Measurements from ENCODE around the gene RDH11. TPM values are rescaled to one million over a fixed set of nuclear protein-coding genes. Genes with fewer than 3 reads are reported as not detected.

RDH11 gene
- total RNA-seq, result 10 to 100 TPM; 34.8 to 38.7 TPM
- 10 to 100 TPM; 24.2 to 36.9 TPM for polyA plus RNA-seq
- long read RNA-seq, donor 1, transcript RDH11-201 (7 exons, 2,588 nt), result major isoform, 225 of 275 reads
- long read RNA-seq, donor 1, partial matches to known transcripts, result 12 of 275 reads
- long read RNA-seq, donor 1, other reads (novel, unspliced or antisense), result 30 of 275 reads
- long read RNA-seq, donor 2, transcript RDH11-201 (7 exons, 2,588 nt), result major isoform, 25 of 34 reads
- long read RNA-seq, donor 2, partial matches to known transcripts, result 3 of 34 reads
- long read RNA-seq, donor 2, other reads (novel, unspliced or antisense), result 6 of 34 reads

GRCh38 chr14:67695394-67695949, at the start of gene RDH11:
Gene RDH11 (minus strand): TSS chr14:67695764. CDS start chr14:67695703, 61 bp downstream.
- ATAC-seq (ENCODE audit: low FRiP score) (peak; percentile 97), DNase-seq (peak; percentile 91 to 92)
- H3K36me3 ChIP-seq (ENCODE audit: control insufficient read depth in 1 of 2, insufficient read depth in 2 of 2, low read length in 1 of 2), result no peaks in the 10 kb centered on the region
- no peaks in the 10 kb centered on the region for H3K27me3 ChIP-seq (ENCODE audit: control insufficient read depth in 1 of 2, insufficient read depth in 2 of 2, low read length in 1 of 2)
- WGBS, 2 donors, result 0 to 1% methylated on average over 25 of the region's 25 CpGs
- no peaks in the 10 kb centered on the region for H3K4me1 ChIP-seq (ENCODE audit: control insufficient read depth in 1 of 2, insufficient read depth in 2 of 2, low read length in 2 of 2)
- H3K9me3 ChIP-seq (ENCODE audit: control insufficient read depth, low read length), result no peaks in the 10 kb centered on the region
- H3K27ac ChIP-seq (ENCODE audit: low read depth in 1 of 2, low read length in 2 of 2), result peak within 1 kb of the TSS in 1 of 2 donors; percentile 64
- H3K4me3 ChIP-seq (ENCODE audit: low read length in 2 of 2), result peak within 1 kb of the TSS; percentile 84 to 90
- intact Hi-C loops (cut with DNase I), result loop anchor here in 1 of 2 donors (5.0 kb wide), 1 partner anchor 93 kb away; the partner anchor contains the start of gene PIGH

GRCh38 chr14:67744046-67744445, 48.5 kb upstream of the RDH11 start:
- no peak overlapping the region for H3K27ac ChIP-seq (ENCODE audit: low read depth in 1 of 2, low read length in 2 of 2)
- no peaks in the 10 kb centered on the region for H3K27me3 ChIP-seq (ENCODE audit: control insufficient read depth in 1 of 2, insufficient read depth in 2 of 2, low read length in 1 of 2)
- no peaks in the 10 kb centered on the region for H3K4me1 ChIP-seq (ENCODE audit: control insufficient read depth in 1 of 2, insufficient read depth in 2 of 2, low read length in 2 of 2)
- peaks cover 3 to 6% of the 10 kb centered on the region in 2 donors for H3K36me3 ChIP-seq (ENCODE audit: control insufficient read depth in 1 of 2, insufficient read depth in 2 of 2, low read length in 1 of 2)
- no peak overlapping the region for H3K4me3 ChIP-seq (ENCODE audit: low read length in 2 of 2)
- ATAC-seq (ENCODE audit: low FRiP score) (no peak), DNase-seq (no peak)
- no peaks in the 10 kb centered on the region for H3K9me3 ChIP-seq (ENCODE audit: control insufficient read depth, low read length)
- 71 to 78% methylated on average over 2 of the region's 2 CpGs for WGBS, 2 donors
- intact Hi-C loops (cut with DNase I), result no loop called here

DNA sequence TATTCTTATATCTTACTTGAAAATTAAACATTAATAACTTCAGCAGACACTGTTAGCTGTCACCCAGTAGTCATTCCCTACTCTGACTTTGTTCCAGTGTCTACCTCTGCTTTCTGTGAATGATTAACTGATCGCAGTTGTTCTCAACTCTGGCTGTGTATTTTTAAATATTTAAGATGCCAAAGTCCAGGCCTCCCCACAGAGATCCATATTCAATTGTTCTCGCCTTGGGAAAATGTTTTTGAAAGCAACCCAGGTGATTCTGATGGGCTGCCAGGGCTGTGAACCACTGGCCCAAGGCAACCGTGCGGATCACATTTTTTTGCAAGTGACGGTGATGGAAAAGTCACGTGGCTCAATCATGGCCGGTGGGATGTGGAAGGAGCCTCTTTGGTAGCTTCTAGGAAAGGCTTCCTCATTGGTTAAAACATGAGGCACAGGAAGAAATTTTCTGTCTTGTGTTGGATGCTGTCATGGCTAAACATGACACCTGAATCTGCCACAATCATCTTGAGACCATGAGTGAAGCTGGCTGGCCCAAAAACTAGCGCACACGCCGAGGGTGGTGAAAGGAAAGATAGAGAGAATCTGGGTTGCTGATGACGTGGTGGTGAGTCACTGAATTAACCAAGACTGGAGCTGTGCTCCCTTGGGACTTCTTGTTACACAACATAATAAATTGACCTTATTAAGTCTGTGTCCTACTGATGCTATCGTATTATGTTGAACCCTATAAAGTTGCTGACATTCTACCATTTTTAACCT, 43.4 kb upstream of the RDH11 start:
- no peaks in the 10 kb centered on the region for H3K27me3 ChIP-seq (ENCODE audit: control insufficient read depth in 1 of 2, insufficient read depth in 2 of 2, low read length in 1 of 2)
- no peaks in the 10 kb centered on the region for H3K9me3 ChIP-seq (ENCODE audit: control insufficient read depth, low read length)
- 56 to 57% methylated on average over 12 of the region's 12 CpGs for WGBS, 2 donors
- intact Hi-C loops (cut with DNase I), result no loop called here
- no peaks in the 10 kb centered on the region for H3K36me3 ChIP-seq (ENCODE audit: control insufficient read depth in 1 of 2, insufficient read depth in 2 of 2, low read length in 1 of 2)
- no peak overlapping the region for H3K4me3 ChIP-seq (ENCODE audit: low read length in 2 of 2)
- ATAC-seq (ENCODE audit: low FRiP score) (peak; percentile 85), DNase-seq (peak in 1 of 2 donors; percentile 70)
- no peak overlapping the region for H3K27ac ChIP-seq (ENCODE audit: low read depth in 1 of 2, low read length in 2 of 2)
- no peaks in the 10 kb centered on the region for H3K4me1 ChIP-seq (ENCODE audit: control insufficient read depth in 1 of 2, insufficient read depth in 2 of 2, low read length in 2 of 2)

DNA sequence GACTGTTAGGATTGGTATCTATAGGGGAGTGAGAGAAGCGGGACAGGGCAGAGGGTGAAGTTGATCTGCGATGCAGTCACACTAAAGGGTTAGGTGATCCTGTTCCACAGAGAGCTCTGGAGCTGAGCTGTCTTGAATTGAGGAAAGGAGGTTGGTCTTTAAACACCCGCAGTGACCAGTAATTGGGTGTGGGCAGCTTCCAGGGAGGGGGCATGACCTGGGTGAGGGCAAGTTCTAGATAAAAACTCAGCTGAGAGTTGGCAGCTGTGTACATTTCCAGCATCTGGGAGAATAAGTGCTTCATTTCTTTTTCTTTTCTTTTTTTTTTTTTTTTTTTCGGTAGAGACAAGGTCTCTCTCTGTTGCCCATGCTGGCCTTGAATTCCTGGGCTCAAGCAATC, 41.2 kb upstream of the RDH11 start:
- DNase-seq (no peak), ATAC-seq (ENCODE audit: low FRiP score) (no peak)
- intact Hi-C loops (cut with DNase I), result no loop called here
- H3K27me3 ChIP-seq (ENCODE audit: control insufficient read depth in 1 of 2, insufficient read depth in 2 of 2, low read length in 1 of 2), result no peaks in the 10 kb centered on the region
- no peaks in the 10 kb centered on the region for H3K36me3 ChIP-seq (ENCODE audit: control insufficient read depth in 1 of 2, insufficient read depth in 2 of 2, low read length in 1 of 2)
- H3K9me3 ChIP-seq (ENCODE audit: control insufficient read depth, low read length), result no peaks in the 10 kb centered on the region
- no peaks in the 10 kb centered on the region for H3K4me1 ChIP-seq (ENCODE audit: control insufficient read depth in 1 of 2, insufficient read depth in 2 of 2, low read length in 2 of 2)
- H3K27ac ChIP-seq (ENCODE audit: low read depth in 1 of 2, low read length in 2 of 2), result no peak overlapping the region
- 83 to 86% methylated on average over 3 to 4 of the region's 4 CpGs for WGBS, 2 donors
- no peak overlapping the region for H3K4me3 ChIP-seq (ENCODE audit: low read length in 2 of 2)

DNA sequence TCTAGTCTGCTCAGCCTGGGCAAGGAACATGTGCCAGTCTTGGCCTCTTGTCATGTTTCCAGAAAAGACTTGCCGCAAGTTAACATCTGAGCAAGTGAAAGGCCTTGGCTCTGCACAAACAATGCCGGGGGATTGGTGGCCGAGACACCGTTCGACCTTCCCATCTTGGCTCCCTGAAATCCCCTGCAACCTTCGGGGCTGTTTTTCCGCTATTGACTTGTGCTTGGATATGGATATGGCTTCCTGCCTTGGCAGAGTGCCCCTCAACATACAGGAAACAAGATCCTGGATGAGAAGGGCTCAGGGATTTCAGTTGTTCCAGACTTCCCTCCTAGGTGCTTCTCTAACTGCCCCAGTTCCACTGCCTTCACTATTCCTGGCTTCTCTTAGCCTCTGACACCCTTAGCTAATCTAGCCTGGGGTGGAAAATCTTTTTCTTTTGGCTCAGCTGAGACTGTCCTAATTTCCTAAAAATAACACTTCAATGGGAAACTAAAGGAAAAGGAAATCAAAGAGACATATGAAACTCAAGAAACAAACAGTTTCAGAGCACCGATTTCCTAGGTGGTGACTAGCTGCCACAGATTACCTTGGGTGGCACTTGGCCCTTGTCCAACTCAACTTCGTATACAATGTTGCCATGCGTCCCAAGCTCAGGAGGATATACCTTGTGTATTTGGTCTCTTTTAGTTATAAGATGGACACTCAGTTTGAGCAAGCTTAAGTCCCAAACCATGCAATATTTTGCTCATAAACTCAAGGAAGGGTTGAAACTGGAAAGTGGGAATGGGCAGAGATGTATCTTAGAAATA, 40.0 kb upstream of the RDH11 start:
- H3K4me3 ChIP-seq (ENCODE audit: low read length in 2 of 2), result no peak overlapping the region
- no peaks in the 10 kb centered on the region for H3K36me3 ChIP-seq (ENCODE audit: control insufficient read depth in 1 of 2, insufficient read depth in 2 of 2, low read length in 1 of 2)
- intact Hi-C loops (cut with DNase I), result no loop called here
- no peaks in the 10 kb centered on the region for H3K4me1 ChIP-seq (ENCODE audit: control insufficient read depth in 1 of 2, insufficient read depth in 2 of 2, low read length in 2 of 2)
- no peaks in the 10 kb centered on the region for H3K9me3 ChIP-seq (ENCODE audit: control insufficient read depth, low read length)
- ATAC-seq (ENCODE audit: low FRiP score) (no peak), DNase-seq (no peak)
- no peaks in the 10 kb centered on the region for H3K27me3 ChIP-seq (ENCODE audit: control insufficient read depth in 1 of 2, insufficient read depth in 2 of 2, low read length in 1 of 2)
- WGBS, 2 donors, result 79 to 81% methylated on average over 10 of the region's 10 CpGs
- no peak overlapping the region for H3K27ac ChIP-seq (ENCODE audit: low read depth in 1 of 2, low read length in 2 of 2)

GRCh38 chr14:67734675-67735074, 39.1 kb upstream of the RDH11 start:
- H3K4me3 ChIP-seq (ENCODE audit: low read length in 2 of 2), result no peak overlapping the region
- H3K9me3 ChIP-seq (ENCODE audit: control insufficient read depth, low read length), result no peaks in the 10 kb centered on the region
- no peak overlapping the region for H3K27ac ChIP-seq (ENCODE audit: low read depth in 1 of 2, low read length in 2 of 2)
- no peaks in the 10 kb centered on the region for H3K27me3 ChIP-seq (ENCODE audit: control insufficient read depth in 1 of 2, insufficient read depth in 2 of 2, low read length in 1 of 2)
- 73 to 75% methylated on average over 3 of the region's 3 CpGs for WGBS, 2 donors
- intact Hi-C loops (cut with DNase I), result no loop called here
- no peak for ATAC-seq (ENCODE audit: low FRiP score)
- H3K36me3 ChIP-seq (ENCODE audit: control insufficient read depth in 1 of 2, insufficient read depth in 2 of 2, low read length in 1 of 2), result no peaks in the 10 kb centered on the region
- no peaks in the 10 kb centered on the region for H3K4me1 ChIP-seq (ENCODE audit: control insufficient read depth in 1 of 2, insufficient read depth in 2 of 2, low read length in 2 of 2)
- no peak for DNase-seq

DNA sequence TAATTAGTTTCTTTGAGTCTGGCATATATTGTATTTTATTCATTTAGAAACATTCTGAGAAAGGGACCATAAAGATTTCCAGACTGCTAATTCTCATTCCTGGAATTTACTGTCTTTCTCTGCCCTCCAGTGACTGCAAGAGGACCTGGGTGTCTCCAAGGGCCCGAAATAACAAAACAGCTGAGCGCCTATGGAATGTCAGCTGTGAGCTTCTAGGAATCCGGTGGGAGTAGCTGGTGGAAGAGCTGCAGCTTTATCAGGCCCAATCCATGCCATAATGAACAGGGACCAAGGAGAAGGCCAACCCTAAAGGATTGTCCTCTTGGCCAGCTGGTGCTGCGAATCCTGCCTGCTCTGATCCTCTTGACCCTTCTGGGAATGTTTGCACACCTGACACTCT, 38.1 kb upstream of the RDH11 start:
- no peak for ATAC-seq (ENCODE audit: low FRiP score)
- 62 to 69% methylated on average over 4 of the region's 4 CpGs for WGBS, 2 donors

GRCh38 chr14:67729072-67729885, 33.7 kb upstream of the RDH11 start:
- Histone ChIP-seq H3K9me3 (ENCODE audit: control insufficient read depth, low read length) (no peaks in the 10 kb centered on the region), H3K4me1 (ENCODE audit: control insufficient read depth in 1 of 2, insufficient read depth in 2 of 2, low read length in 2 of 2) (no peaks in the 10 kb centered on the region), H3K27me3 (ENCODE audit: control insufficient read depth in 1 of 2, insufficient read depth in 2 of 2, low read length in 1 of 2) (no peaks in the 10 kb centered on the region), H3K36me3 (ENCODE audit: control insufficient read depth in 1 of 2, insufficient read depth in 2 of 2, low read length in 1 of 2) (no peaks in the 10 kb centered on the region), H3K4me3 (ENCODE audit: low read length in 2 of 2) (no peak overlapping the region), H3K27ac (ENCODE audit: low read depth in 1 of 2, low read length in 2 of 2) (no peak overlapping the region)
- DNase-seq (no peak), ATAC-seq (ENCODE audit: low FRiP score) (no peak)
- intact Hi-C loops (cut with DNase I), result no loop called here
- 36 to 38% methylated on average over 21 of the region's 21 CpGs for WGBS, 2 donors

More for the DNA sequence above, 38.1 kb upstream of the RDH11 start:
- Histone ChIP-seq H3K27ac (ENCODE audit: low read depth in 1 of 2, low read length in 2 of 2) (no peak overlapping the region), H3K4me1 (ENCODE audit: control insufficient read depth in 1 of 2, insufficient read depth in 2 of 2, low read length in 2 of 2) (no peaks in the 10 kb centered on the region), H3K27me3 (ENCODE audit: control insufficient read depth in 1 of 2, insufficient read depth in 2 of 2, low read length in 1 of 2) (no peaks in the 10 kb centered on the region), H3K9me3 (ENCODE audit: control insufficient read depth, low read length) (no peaks in the 10 kb centered on the region), H3K4me3 (ENCODE audit: low read length in 2 of 2) (no peak overlapping the region), H3K36me3 (ENCODE audit: control insufficient read depth in 1 of 2, insufficient read depth in 2 of 2, low read length in 1 of 2) (no peaks in the 10 kb centered on the region)
- DNase-seq, result no peak
- intact Hi-C loops (cut with DNase I), result no loop called here

All from aorta (tissue), 5 donors.